PC-9 (cell line): ENCODE data around the gene OR2M7.
"Not testable (repeated sequence)": the region's sequence is repeated elsewhere in the genome, so short reads cannot be mapped to it uniquely, and the experiment has no call there.

ENCODE experiments used
- CTCF ChIP-seq: fragments of 200-600 bp; sonication (generic); conservative IDR thresholded peaks from 2 replicates; pipeline ENCODE4 v1.6.1; 2017; ENCODE audit warnings: mixed run types, antibody characterized with exemption, mild to moderate bottlenecking, moderate library complexity
- EZH2 ChIP-seq: fragments of 200-600 bp; sonication (generic); IDR thresholded peaks from 2 replicates; pipeline ENCODE4 v1.8.0; 2017; ENCODE audit warnings: antibody characterized with exemption, low read depth

- TF ChIP-seq CTCF, EZH2: not testable (repeated sequence)
Observed at GRCh38 chr1:248305672-248306071, 18.7 kb downstream of the OR2M7 start.
